GM23338 (cell line): Measurements from ENCODE around the gene ADRA1B. TPM values are rescaled to one million over a fixed set of nuclear protein-coding genes. Genes with fewer than 3 reads are reported as not detected.
A peak's percentile ranks its signal among the peaks of the same experiment; 100 is the strongest.

Experiments
- ATAC-seq: fragments of 200-7000 bp; cut with Tn5 transposase; 3 replicates; pipeline ENCODE4 v1.9.1; 2020
- DNase-seq: peaks from one replicate; pipeline ENCODE4 v3.0.0-alpha.2; 2015; ENCODE audit warnings: low spot score
- H2AFZ ChIP-seq: fragments of 200-600 bp; sonication (generic); 2 replicates; pipeline ENCODE4 v1.8.0; 2016; ENCODE audit warnings: antibody characterized with exemption, mild to moderate bottlenecking, moderate library complexity
- H3F3A ChIP-seq: fragments of 200-600 bp; sonication (generic); replicated peaks from 2 replicates; pipeline ENCODE4 v1.8.0; 2017; ENCODE audit warnings: antibody characterized with exemption, mixed run types, low read depth
- H3K27ac ChIP-seq: fragments of 200-600 bp; sonication (generic); 2 replicates; pipeline ENCODE4 v1.6.1; 2016; ENCODE audit warnings: low read depth
- H3K27me3 ChIP-seq: fragments of 200-600 bp; sonication (generic); 2 replicates; pipeline ENCODE4 v1.8.0; 2016; ENCODE audit warnings: mild to moderate bottlenecking, mixed run types, moderate library complexity; ENCODE audit not compliant: insufficient read depth
- H3K36me3 ChIP-seq: fragments of 200-600 bp; sonication (generic); 2 replicates; pipeline ENCODE4 v1.8.0; 2016; ENCODE audit warnings: mild to moderate bottlenecking; ENCODE audit not compliant: insufficient read depth
- H3K4me1 ChIP-seq: fragments of 200-600 bp; sonication (generic); 2 replicates; pipeline ENCODE4 v1.8.0; 2016; ENCODE audit warnings: mild to moderate bottlenecking, moderate library complexity; ENCODE audit not compliant: insufficient read depth
- H3K4me2 ChIP-seq: fragments of 200-600 bp; sonication (generic); 2 replicates; pipeline ENCODE4 v1.7.1; 2017; ENCODE audit warnings: mixed run types
- H3K4me3 ChIP-seq: fragments of 200-600 bp; sonication (generic); 2 replicates; pipeline ENCODE4 v1.6.1; 2016; ENCODE audit warnings: mixed run types
- H3K79me2 ChIP-seq: fragments of 200-600 bp; sonication (generic); replicated peaks from 2 replicates; pipeline ENCODE4 v1.8.0; 2017; ENCODE audit warnings: mild to moderate bottlenecking; ENCODE audit not compliant: insufficient read depth
- H3K9me2 ChIP-seq: fragments of 200-600 bp; sonication (generic); 2 replicates; pipeline ENCODE4 v1.8.0; 2017; ENCODE audit not compliant: insufficient read depth
- H4K20me1 ChIP-seq: fragments of 200-600 bp; sonication (generic); replicated peaks from 2 replicates; pipeline ENCODE4 v1.8.0; 2017; ENCODE audit warnings: mild to moderate bottlenecking; ENCODE audit not compliant: insufficient read depth
- H3K27ac Mint-ChIP-seq: 2 replicates; pipeline ENCODE4 v1.8.0; 2020; ENCODE audit warnings: inconsistent platforms, mild to moderate bottlenecking, moderate library complexity, mixed read lengths
- H3K27me3 Mint-ChIP-seq: 3 replicates; pipeline ENCODE4 v1.8.0; 2022; ENCODE audit warnings: low read depth, mild to moderate bottlenecking, moderate library complexity, mixed read lengths, inconsistent platforms; ENCODE audit not compliant: insufficient read depth, poor library complexity
- H3K36me3 Mint-ChIP-seq: 3 replicates; pipeline ENCODE4 v1.8.0; 2021; ENCODE audit warnings: low read depth, mild to moderate bottlenecking, inconsistent platforms, moderate library complexity, mixed read lengths
- H3K4me1 Mint-ChIP-seq: 3 replicates; pipeline ENCODE4 v1.8.0; 2020; ENCODE audit warnings: mild to moderate bottlenecking, inconsistent platforms, mixed read lengths
- H3K4me3 Mint-ChIP-seq: 3 replicates; pipeline ENCODE4 v1.8.0; 2021; ENCODE audit warnings: moderate library complexity, mild to moderate bottlenecking, inconsistent platforms, mixed read lengths
- H3K9me3 Mint-ChIP-seq: 3 replicates; pipeline ENCODE4 v1.8.0; 2020; ENCODE audit warnings: moderate library complexity, mild to moderate bottlenecking, inconsistent platforms, mixed read lengths
- EZH2phosphoT487 ChIP-seq: fragments of 200-600 bp; sonication (generic); IDR thresholded peaks from one replicate; pipeline ENCODE4 v1.8.1; 2018; ENCODE audit warnings: antibody characterized with exemption; ENCODE audit not compliant: unreplicated experiment
- POLR2AphosphoS5 ChIP-seq: IDR thresholded peaks from 2 replicates; pipeline ENCODE4 v1.6.1; 2016; ENCODE audit warnings: antibody characterized with exemption, low read depth
- ZNF114 ChIP-seq: fragments of 250-450 bp; sonication (Bioruptor Pico); IDR thresholded peaks from 2 replicates; pipeline ENCODE4 v1.5.0; 2020; ENCODE audit warnings: mild to moderate bottlenecking, moderate library complexity
- ZNF331 ChIP-seq: fragments of 250-450 bp; sonication (Bioruptor Pico); IDR thresholded peaks from 2 replicates; pipeline ENCODE4 v1.5.0; 2020; ENCODE audit warnings: low read depth, mild to moderate bottlenecking, moderate library complexity
- polyA plus RNA-seq: library from polyadenylated mRNA; unstranded; fragments of >200 nt; fragmentation: Nextera tagmentation; extraction: Ambion mirVana; gene quantifications from 2 replicates; pipeline ENCODE4 v1.2.1, GENCODE V29; 2016
- total RNA-seq: library from RNA; depleted of rRNA; stranded (reverse); fragments of >200 nt; shearing (Covaris generic); gene quantifications from 2 replicates; pipeline ENCODE4 v1.2.3, GENCODE V29; 2014
- TF ChIP-seq, protein P1 (sequence below), 2 experiments: fragments of 200-600 bp in 1 of 2; sonication (generic) in 1 of 2; conservative IDR thresholded peaks; 2 replicates each; pipeline versions ENCODE4 v1.5.1 to v1.6.1; 2016 to 2017; ENCODE audit warnings: antibody characterized with exemption in 2 of 2, low read depth in 2 of 2, mild to moderate bottlenecking in 2 of 2, moderate library complexity in 1 of 2

The ADRA1B gene
- total and polyA plus RNA-seq, 2 experiments from 2014 or later: not detected

DNA sequence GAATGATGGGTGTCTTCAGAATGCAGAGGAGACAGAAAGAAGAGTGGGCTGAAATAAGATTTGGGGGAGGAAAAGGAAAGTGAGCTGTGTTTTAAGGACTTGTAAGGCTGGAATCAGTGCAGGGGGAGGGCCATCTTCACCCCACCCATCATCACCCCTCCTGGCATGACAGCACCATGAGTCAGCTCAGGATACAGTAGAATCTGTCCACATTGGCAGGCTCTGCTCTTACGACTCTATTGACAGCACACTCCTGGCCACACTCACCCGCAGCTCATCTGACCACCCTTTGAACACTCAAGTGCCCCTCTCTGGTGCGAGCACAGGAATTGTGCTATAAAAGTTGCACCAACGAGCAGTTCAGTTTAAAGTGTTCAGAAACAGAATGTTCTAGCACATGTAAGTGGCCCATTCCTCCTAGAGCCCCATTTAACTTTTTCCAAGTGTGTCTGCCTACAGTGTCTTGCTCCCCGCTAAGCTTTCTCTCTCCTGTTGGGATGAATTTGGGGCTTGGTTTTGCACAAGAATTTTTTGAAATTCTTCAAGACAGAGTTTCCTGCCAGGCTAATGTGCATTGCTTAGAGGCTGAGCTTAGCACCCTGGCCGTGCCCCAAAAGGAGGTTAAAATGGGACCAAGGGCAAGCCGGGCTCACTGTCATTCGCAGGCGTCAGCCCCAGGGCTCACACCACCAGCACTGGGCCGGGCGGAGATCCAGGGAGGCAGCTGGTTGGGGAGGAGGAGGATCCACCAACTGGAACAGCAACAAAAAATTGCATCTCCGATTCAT lies 12.0 kb downstream of the ADRA1B start:
- H3K9me2 ChIP-seq: no peaks in the 10 kb centered on the region
- peak; percentile 17 for DNase-seq
- ATAC-seq: peak; percentile 75
- H3K36me3 Mint-ChIP-seq: no peaks in the 10 kb centered on the region
- no peaks in the 10 kb centered on the region for H3K4me1 ChIP-seq
- no peaks in the 10 kb centered on the region; the same call in 2 of the 3 replicates for H3K9me3 Mint-ChIP-seq
- H3K79me2 ChIP-seq: no peaks in the 10 kb centered on the region
- H3K4me1 Mint-ChIP-seq: no peaks in the 10 kb centered on the region
- no peak for TF ChIP-seq EZH2phosphoT487
- TF ChIP-seq, protein P1, sequence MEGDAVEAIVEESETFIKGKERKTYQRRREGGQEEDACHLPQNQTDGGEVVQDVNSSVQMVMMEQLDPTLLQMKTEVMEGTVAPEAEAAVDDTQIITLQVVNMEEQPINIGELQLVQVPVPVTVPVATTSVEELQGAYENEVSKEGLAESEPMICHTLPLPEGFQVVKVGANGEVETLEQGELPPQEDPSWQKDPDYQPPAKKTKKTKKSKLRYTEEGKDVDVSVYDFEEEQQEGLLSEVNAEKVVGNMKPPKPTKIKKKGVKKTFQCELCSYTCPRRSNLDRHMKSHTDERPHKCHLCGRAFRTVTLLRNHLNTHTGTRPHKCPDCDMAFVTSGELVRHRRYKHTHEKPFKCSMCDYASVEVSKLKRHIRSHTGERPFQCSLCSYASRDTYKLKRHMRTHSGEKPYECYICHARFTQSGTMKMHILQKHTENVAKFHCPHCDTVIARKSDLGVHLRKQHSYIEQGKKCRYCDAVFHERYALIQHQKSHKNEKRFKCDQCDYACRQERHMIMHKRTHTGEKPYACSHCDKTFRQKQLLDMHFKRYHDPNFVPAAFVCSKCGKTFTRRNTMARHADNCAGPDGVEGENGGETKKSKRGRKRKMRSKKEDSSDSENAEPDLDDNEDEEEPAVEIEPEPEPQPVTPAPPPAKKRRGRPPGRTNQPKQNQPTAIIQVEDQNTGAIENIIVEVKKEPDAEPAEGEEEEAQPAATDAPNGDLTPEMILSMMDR (conservative IDR thresholded peaks at IDR 0.05; ENCODE audit: low read depth in 2 of 2): no peak
- TF ChIP-seq ZNF114 (CRISPR knock-in tag): no peak
- H3F3A ChIP-seq: no peaks in the 10 kb centered on the region
- H3K27me3 Mint-ChIP-seq: peaks cover 3% of the 10 kb centered on the region
- no peak overlapping the region for H3K4me2 ChIP-seq
- no peak overlapping the region for H3K27ac ChIP-seq
- peak overlapping the region; percentile 87 for H2AFZ ChIP-seq
- no peaks in the 10 kb centered on the region for H3K36me3 ChIP-seq
- no peak overlapping the region for H3K4me3 Mint-ChIP-seq
- no peaks in the 10 kb centered on the region for H3K27me3 ChIP-seq
- H3K27ac Mint-ChIP-seq: peak overlapping the region; percentile 29; the same call in 1 of the 2 replicates
- no peak overlapping the region for H3K4me3 ChIP-seq
- no peaks in the 10 kb centered on the region for H4K20me1 ChIP-seq

DNA sequence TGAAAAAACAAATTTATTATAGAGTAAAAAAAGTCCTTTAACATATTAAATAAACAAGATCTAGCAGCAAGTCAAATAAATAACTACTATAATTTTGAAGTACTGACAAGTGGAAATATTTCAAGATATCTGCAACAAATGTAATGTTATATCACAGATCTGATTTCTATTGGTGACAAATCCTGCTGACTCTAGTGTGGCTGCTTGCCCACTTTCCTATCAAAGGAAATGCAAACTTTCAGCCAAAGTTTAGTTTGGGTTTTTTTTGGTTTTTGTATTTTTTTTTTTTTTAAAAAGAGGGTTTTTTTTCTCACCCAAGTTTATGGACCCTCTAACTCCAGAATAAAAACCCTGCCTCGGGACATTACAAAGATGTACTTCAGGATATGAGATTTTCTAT lies 12.9 kb downstream of the ADRA1B start:
- peaks cover 3% of the 10 kb centered on the region for H3K27me3 Mint-ChIP-seq
- H3K27me3 ChIP-seq: no peaks in the 10 kb centered on the region
- no peaks in the 10 kb centered on the region for H3K36me3 ChIP-seq
- H3K4me3 Mint-ChIP-seq: no peak overlapping the region
- no peak overlapping the region for H3K4me3 ChIP-seq
- no peaks in the 10 kb centered on the region for H3K79me2 ChIP-seq
- H4K20me1 ChIP-seq: no peaks in the 10 kb centered on the region
- ATAC-seq: no peak
- no peaks in the 10 kb centered on the region for H3K36me3 Mint-ChIP-seq
- TF ChIP-seq POLR2AphosphoS5: no peak
- no peak for TF ChIP-seq ZNF331 (CRISPR knock-in tag)
- no peak for TF ChIP-seq ZNF114 (CRISPR knock-in tag)
- no peak for DNase-seq
- no peak overlapping the region for H3K27ac ChIP-seq
- peak overlapping the region; percentile 87; the same call in 1 of the 2 replicates for H2AFZ ChIP-seq
- no peak overlapping the region for H3K4me2 ChIP-seq
- H3K9me3 Mint-ChIP-seq: no peaks in the 10 kb centered on the region; the same call in 2 of the 3 replicates
- no peak overlapping the region for H3K27ac Mint-ChIP-seq
- no peaks in the 10 kb centered on the region for H3K9me2 ChIP-seq
- no peaks in the 10 kb centered on the region for H3K4me1 Mint-ChIP-seq
- H3K4me1 ChIP-seq: no peaks in the 10 kb centered on the region
- H3F3A ChIP-seq: no peaks in the 10 kb centered on the region
